Activated CD8-positive, alpha-beta memory T cell treated with anti-CD3 and anti-CD28 coated beads, Interleukin-2, amount 50 U/mL, for 4 hours (primary cell): ENCODE data around the gene TNK1.
A peak's percentile ranks its signal among the peaks of the same experiment; 100 is the strongest.
"Not testable (repeated sequence)": the region's sequence is repeated elsewhere in the genome, so short reads cannot be mapped to it uniquely, and the experiment has no call there.

Experiments used
- DNase-seq: peaks from one replicate; pipeline ENCODE4 v3.0.0-alpha.2; 2020

TNK1 gene

GRCh38 chr17:7380855-7381683 lies at the start of gene TNK1:
TNK1 (plus strand) TSS chr17:7381089; CDS start chr17:7382927, 1,838 bp downstream.
- no peak for DNase-seq

- no peak for DNase-seq
These were observed 48.8 kb upstream of the TNK1 start for GRCh38 chr17:7332111-7332510.

GRCh38 chr17:7332600-7333069 lies 48.3 kb upstream of the TNK1 start:
- DNase-seq = not testable (repeated sequence)

- no peak for DNase-seq
These were observed 45.9 kb upstream of the TNK1 start for GRCh38 chr17:7334938-7335538.

GRCh38 chr17:7335765-7336164 lies 45.1 kb upstream of the TNK1 start:
- DNase-seq = not testable (repeated sequence)

- peak; percentile 83 for DNase-seq
These were observed 44.4 kb upstream of the TNK1 start, which contains the start of gene ACAP1 for GRCh38 chr17:7336240-7337175. ACAP1 (plus strand) TSS chr17:7336529; CDS start chr17:7336735, 206 bp downstream.

GRCh38 chr17:7337600-7337999 lies 43.3 kb upstream of the TNK1 start:
- not testable (repeated sequence) for DNase-seq

GRCh38 chr17:7340179-7340578 lies 40.7 kb upstream of the TNK1 start:
- no peak for DNase-seq

GRCh38 chr17:7341842-7342241 lies 39.0 kb upstream of the TNK1 start:
- no peak for DNase-seq

GRCh38 chr17:7343250-7343649 lies 37.6 kb upstream of the TNK1 start:
- no peak for DNase-seq

GRCh38 chr17:7346761-7347614 lies 33.9 kb upstream of the TNK1 start:
- no peak for DNase-seq

GRCh38 chr17:7347630-7348477 lies 33.0 kb upstream of the TNK1 start:
- DNase-seq = no peak

- DNase-seq = no peak
These were observed 32.2 kb upstream of the TNK1 start for GRCh38 chr17:7348478-7349242.

- DNase-seq = peak; percentile 73
These were observed 29.0 kb upstream of the TNK1 start, which contains the start of gene KCTD11 for GRCh38 chr17:7351665-7352502. KCTD11 (plus strand) TSS chr17:7352162.

GRCh38 chr17:7352503-7352889 lies 28.4 kb upstream of the TNK1 start:
- no peak for DNase-seq

GRCh38 chr17:7352910-7353635 lies 27.8 kb upstream of the TNK1 start:
- DNase-seq = no peak

GRCh38 chr17:7354262-7354843 lies 26.5 kb upstream of the TNK1 start:
- DNase-seq = no peak

GRCh38 chr17:7355053-7355452 lies 25.8 kb upstream of the TNK1 start, which contains the start of gene TMEM95:
TMEM95 (plus strand) TSS chr17:7355156; CDS start chr17:7355205, 49 bp downstream.
- no peak for DNase-seq
